Gastrocnemius medialis (tissue), 4 donors: ENCODE data around the gene NAA16.

Source experiments
- POLR2A ChIP-seq, 2 donors: fragments of 450-650 bp; IDR thresholded peaks; one replicate each; pipeline ENCODE4 v1.6.1; 2017; ENCODE audit warnings: antibody characterized with exemption in 2 of 2, mild to moderate bottlenecking in 2 of 2, moderate library complexity in 2 of 2
- TF ChIP-seq, protein P1 (sequence below), 5 experiments: fragments of 450-650 bp in 3 of 5; fragments of 200-600 bp in 2 of 5; sonication (generic) in 2 of 5; IDR thresholded peaks in 4 of 5; conservative IDR thresholded peaks in 1 of 5; 1 replicate in 4 of 5; 2 replicates in 1 of 5; pipeline ENCODE4 v1.5.1; 2016 to 2019; ENCODE audit warnings: antibody characterized with exemption in 5 of 5, mild to moderate bottlenecking in 3 of 5, moderate library complexity in 3 of 5

DNA sequence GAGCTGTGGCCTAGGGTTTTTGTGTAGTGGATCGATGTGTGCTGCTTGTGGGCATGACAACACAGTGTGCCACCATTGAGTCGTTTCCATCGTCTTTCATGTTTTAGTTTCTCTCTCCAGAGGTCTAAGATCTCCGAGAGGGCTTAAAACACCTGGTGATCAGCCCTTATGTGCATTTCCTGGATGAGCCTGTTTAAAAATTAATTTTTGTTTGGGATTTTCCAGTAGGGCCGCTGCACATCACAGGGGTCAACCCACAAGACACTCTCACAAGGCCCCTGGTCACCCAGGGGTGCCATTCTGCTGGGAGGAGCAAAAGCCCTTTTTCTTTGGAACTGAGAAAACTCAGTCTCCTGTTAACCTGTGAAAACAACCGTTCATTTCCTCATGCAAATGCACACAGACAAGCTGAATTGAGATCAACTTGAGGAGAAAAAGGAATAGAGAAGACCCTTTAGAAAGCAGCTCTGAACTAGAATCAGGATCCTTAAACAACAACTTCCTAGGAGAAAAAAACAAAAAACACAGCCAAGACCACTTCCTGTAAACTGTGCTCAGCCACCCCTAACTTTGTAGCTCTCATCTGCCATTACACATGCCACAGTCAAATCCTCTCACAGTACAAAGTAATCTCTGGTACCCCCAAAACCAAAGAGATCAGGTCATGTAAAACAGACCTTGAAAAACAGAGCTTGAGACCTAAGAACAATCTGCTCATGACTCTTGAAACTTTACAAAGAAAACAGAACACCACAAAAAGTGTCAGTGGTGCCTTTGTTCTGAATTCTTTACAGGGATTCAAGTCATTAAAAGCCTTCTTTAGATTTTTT is 39.4 kb upstream of the NAA16 start:
- TF ChIP-seq, protein P1, sequence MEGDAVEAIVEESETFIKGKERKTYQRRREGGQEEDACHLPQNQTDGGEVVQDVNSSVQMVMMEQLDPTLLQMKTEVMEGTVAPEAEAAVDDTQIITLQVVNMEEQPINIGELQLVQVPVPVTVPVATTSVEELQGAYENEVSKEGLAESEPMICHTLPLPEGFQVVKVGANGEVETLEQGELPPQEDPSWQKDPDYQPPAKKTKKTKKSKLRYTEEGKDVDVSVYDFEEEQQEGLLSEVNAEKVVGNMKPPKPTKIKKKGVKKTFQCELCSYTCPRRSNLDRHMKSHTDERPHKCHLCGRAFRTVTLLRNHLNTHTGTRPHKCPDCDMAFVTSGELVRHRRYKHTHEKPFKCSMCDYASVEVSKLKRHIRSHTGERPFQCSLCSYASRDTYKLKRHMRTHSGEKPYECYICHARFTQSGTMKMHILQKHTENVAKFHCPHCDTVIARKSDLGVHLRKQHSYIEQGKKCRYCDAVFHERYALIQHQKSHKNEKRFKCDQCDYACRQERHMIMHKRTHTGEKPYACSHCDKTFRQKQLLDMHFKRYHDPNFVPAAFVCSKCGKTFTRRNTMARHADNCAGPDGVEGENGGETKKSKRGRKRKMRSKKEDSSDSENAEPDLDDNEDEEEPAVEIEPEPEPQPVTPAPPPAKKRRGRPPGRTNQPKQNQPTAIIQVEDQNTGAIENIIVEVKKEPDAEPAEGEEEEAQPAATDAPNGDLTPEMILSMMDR (IDR thresholded peaks at IDR 0.05 in 4 of 5, conservative IDR thresholded peaks at IDR 0.05 in 1 of 5) = no peak
- no peak for TF ChIP-seq POLR2A (IDR thresholded peaks at IDR 0.05)
